ENCODE measurements around the gene AFF1. TPM values are rescaled to one million over a fixed set of nuclear protein-coding genes. Genes with fewer than 3 reads are reported as not detected.

Gene AFF1
- polyA plus RNA-seq, 1 donor (not counting 4 experiments of a cell fraction or from before 2014, with no cell fraction given), result 14.4 TPM

GRCh38 chr4:87019246-87019791, 84.5 kb downstream of the AFF1 start:
- Histone ChIP-seq H4K20me1 (ENCODE audit: control insufficient read depth, extremely low read depth, insufficient read depth, low read length) (no peaks in the 10 kb centered on the region), H3K4me1 (ENCODE audit: control insufficient read depth, extremely low read depth, insufficient read depth, low read length) (peaks cover 15% of the 10 kb centered on the region), H3K36me3 (ENCODE audit: control insufficient read depth in 2 of 2, extremely low read depth in 1 of 2, insufficient read depth in 2 of 2, low read length in 2 of 2) (no peaks in the 10 kb centered on the region), H3K9me1 (ENCODE audit: control insufficient read depth, extremely low read depth, insufficient read depth, low read length) (no peaks in the 10 kb centered on the region), H3K79me2 (ENCODE audit: control insufficient read depth, insufficient read depth, low read length) (peaks cover 72% of the 10 kb centered on the region), H3K27me3 (ENCODE audit: control insufficient read depth, extremely low read depth, insufficient read depth, low read length) (no peaks in the 10 kb centered on the region), H3K27ac (ENCODE audit: control insufficient read depth, insufficient read depth, low read length) (no peak overlapping the region), H3K9ac (ENCODE audit: control insufficient read depth, extremely low read depth, insufficient read depth, low read length) (no peak overlapping the region), H3K4me2 (ENCODE audit: control insufficient read depth, extremely low read depth, insufficient read depth, low read depth, low read length) (no peak overlapping the region), H3K4me3 (ENCODE audit: control insufficient read depth in 2 of 3, extremely low read depth in 1 of 3, insufficient read depth in 2 of 3, low read depth in 1 of 3, low read length in 3 of 3) (no peak overlapping the region), H2AFZ (ENCODE audit: control insufficient read depth, low read length) (no peak overlapping the region), H3K9me3 (ENCODE audit: control insufficient read depth, low read depth, low read length) (no peaks in the 10 kb centered on the region)
- dilution Hi-C loops (cut with MboI; ENCODE audit: extremely low pct_ligation_motif_present, low sequenced_read_pairs), result no loop called here
- TF ChIP-seq EZH2 (IDR thresholded peaks at IDR 0.05; ENCODE audit: low read length), result no peak
- no peak for TF ChIP-seq CTCF (optimal IDR thresholded peaks at IDR 0.05 in 1 of 3, IDR thresholded peaks at IDR 0.05 in 1 of 3, conservative IDR thresholded peaks at IDR 0.05 in 1 of 3; ENCODE audit: extremely low read depth in 1 of 3, insufficient read depth in 2 of 3, low read length in 3 of 3)
- FAIRE-seq, result no peak
- DNase-seq (ENCODE audit: low read depth, low spot score), result no peak

- no peaks in the 10 kb centered on the region for H3K9me3 ChIP-seq (ENCODE audit: control insufficient read depth, low read depth, low read length)
- DNase-seq (ENCODE audit: low read depth, low spot score), result no peak
- no peak overlapping the region for H3K4me2 ChIP-seq (ENCODE audit: control insufficient read depth, extremely low read depth, insufficient read depth, low read depth, low read length)
- H4K20me1 ChIP-seq (ENCODE audit: control insufficient read depth, extremely low read depth, insufficient read depth, low read length), result no peaks in the 10 kb centered on the region
- H3K9me1 ChIP-seq (ENCODE audit: control insufficient read depth, extremely low read depth, insufficient read depth, low read length), result no peaks in the 10 kb centered on the region
- H3K27me3 ChIP-seq (ENCODE audit: control insufficient read depth, extremely low read depth, insufficient read depth, low read length), result no peaks in the 10 kb centered on the region
- no peak overlapping the region for H3K27ac ChIP-seq (ENCODE audit: control insufficient read depth, insufficient read depth, low read length)
- dilution Hi-C loops (cut with MboI; ENCODE audit: extremely low pct_ligation_motif_present, low sequenced_read_pairs), result no loop called here
- H3K79me2 ChIP-seq (ENCODE audit: control insufficient read depth, insufficient read depth, low read length), result peaks cover 68% of the 10 kb centered on the region
- H3K36me3 ChIP-seq (ENCODE audit: control insufficient read depth in 2 of 2, extremely low read depth in 1 of 2, insufficient read depth in 2 of 2, low read length in 2 of 2), result no peaks in the 10 kb centered on the region
- no peak overlapping the region for H2AFZ ChIP-seq (ENCODE audit: control insufficient read depth, low read length)
- no peak overlapping the region for H3K4me3 ChIP-seq (ENCODE audit: control insufficient read depth in 2 of 3, extremely low read depth in 1 of 3, insufficient read depth in 2 of 3, low read depth in 1 of 3, low read length in 3 of 3)
- H3K9ac ChIP-seq (ENCODE audit: control insufficient read depth, extremely low read depth, insufficient read depth, low read length), result no peak overlapping the region
- no peak for FAIRE-seq
- no peak for TF ChIP-seq CTCF (optimal IDR thresholded peaks at IDR 0.05 in 1 of 3, IDR thresholded peaks at IDR 0.05 in 1 of 3, conservative IDR thresholded peaks at IDR 0.05 in 1 of 3; ENCODE audit: extremely low read depth in 1 of 3, insufficient read depth in 2 of 3, low read length in 3 of 3)
- H3K4me1 ChIP-seq (ENCODE audit: control insufficient read depth, extremely low read depth, insufficient read depth, low read length), result peaks cover 10% of the 10 kb centered on the region
These were observed 85.1 kb downstream of the AFF1 start for GRCh38 chr4:87019898-87020297.

Data from keratinocyte (primary cell).